ENCODE results near the gene CHST3. TPM values are rescaled to one million over a fixed set of nuclear protein-coding genes. Genes with fewer than 3 reads are reported as not detected.
A peak's percentile ranks its signal among the peaks of the same experiment; 100 is the strongest.

Gene CHST3
- total and polyA plus RNA-seq, 11 donors: 8.1 to 51.3 (median 25.0) TPM

GRCh38 chr10:71998119-71998839, 34.1 kb downstream of the CHST3 start:
- WGBS, 4 donors: 33 to 55% (median 51%) methylated on average over 10 to 14 of the region's 14 CpGs
- Histone ChIP-seq H3K36me3 (no peaks in the 10 kb centered on the region), H3K27me3 (no peaks in the 10 kb centered on the region), H3K4me3 (no peak overlapping the region), H3K27ac (peak overlapping the region in 11 of 12 donors; percentile 68 to 89 (median 83)), H3K9me3 (no peaks in the 10 kb centered on the region), H3K4me1 (peaks cover 16 to 77% (median 59%) of the 10 kb centered on the region in 12 donors)
- TF ChIP-seq POLR2A (IDR thresholded peaks at IDR 0.05) (no peak), CTCF (IDR thresholded peaks at IDR 0.05) (peak in 1 of 12 donors; percentile 16)
- intact Hi-C loops (cut with DNase I): loop anchor here in 2 of 10 donors (5.0 kb wide), 2 partner anchors 36 to 39 kb away; partner anchors contain the start of gene CHST3 (in 1 of the 2)
- DNase-seq (peak; percentile 73 to 85 (median 76)), ATAC-seq (peak; percentile 50 to 69 (median 64))

- Histone ChIP-seq H3K4me1 (peaks cover 16 to 77% (median 59%) of the 10 kb centered on the region in 12 donors), H3K4me3 (peak overlapping the region in 3 of 12 donors; percentile 5 to 9 (median 8)), H3K9me3 (no peaks in the 10 kb centered on the region), H3K36me3 (no peaks in the 10 kb centered on the region), H3K27ac (peak overlapping the region; percentile 63 to 89 (median 82)), H3K27me3 (no peaks in the 10 kb centered on the region)
- 17 to 31% (median 20%) methylated on average over 5 of the region's 5 CpGs for WGBS, 4 donors
- peak; percentile 46 to 83 (median 75) for DNase-seq
- intact Hi-C loops (cut with DNase I): loop anchor here in 2 of 10 donors (5.0 kb wide), 2 partner anchors 37 to 38 kb away; partner anchors contain the start of gene CHST3 (in 1 of the 2)
- no peak for TF ChIP-seq POLR2A (IDR thresholded peaks at IDR 0.05)
- TF ChIP-seq CTCF (IDR thresholded peaks at IDR 0.05): no peak
- peak; percentile 44 to 77 (median 72) for ATAC-seq
These were observed 34.6 kb downstream of the CHST3 start for GRCh38 chr10:71998840-71999194.

GRCh38 chr10:71999360-72000072, 35.3 kb downstream of the CHST3 start:
- TF ChIP-seq POLR2A (IDR thresholded peaks at IDR 0.05) (no peak), CTCF (IDR thresholded peaks at IDR 0.05) (no peak)
- Histone ChIP-seq H3K27me3 (no peaks in the 10 kb centered on the region), H3K27ac (peak overlapping the region; percentile 63 to 89 (median 82)), H3K4me1 (peaks cover 16 to 77% (median 59%) of the 10 kb centered on the region in 12 donors), H3K36me3 (no peaks in the 10 kb centered on the region), H3K9me3 (no peaks in the 10 kb centered on the region), H3K4me3 (peak overlapping the region in 3 of 12 donors; percentile 5 to 9 (median 8))
- intact Hi-C loops (cut with DNase I): loop anchor here in 2 of 10 donors (5.0 kb wide), 2 partner anchors 37 to 38 kb away; partner anchors contain the start of gene CHST3 (in 1 of the 2)
- ATAC-seq: peak; percentile 63 to 80 (median 76)
- 28 to 54% (median 32%) methylated on average over 11 to 21 of the region's 21 CpGs for WGBS, 4 donors
- peak; percentile 86 to 93 (median 89) for DNase-seq

Data from heart left ventricle (tissue), 16 donors.